Activated CD8-positive, alpha-beta memory T cell treated with anti-CD3 and anti-CD28 coated beads for 36 hours (primary cell): ENCODE results near the gene GPR162. TPM values are rescaled to one million over a fixed set of nuclear protein-coding genes. Genes with fewer than 3 reads are reported as not detected.

Experiments used
- CTCF ChIA-PET: fragments of 350-600 bp; sonication (Branson Sonifier 250); formaldehyde crosslinking; loops from one replicate; lab custom pipeline; 2021; ENCODE audit warnings: antibody characterized with exemption; lab: Charles Lee
- POLR2A ChIA-PET: fragments of 350-600 bp; sonication (Branson Sonifier 250); formaldehyde crosslinking; loops from one replicate; lab custom pipeline; 2021; ENCODE audit warnings: antibody characterized with exemption; lab: Charles Lee
- total RNA-seq, 2 experiments: library from RNA; stranded (reverse); gene quantifications; one replicate each; pipeline ENCODE4 v1.2.3, GENCODE V29; 2021

GPR162 gene
- total RNA-seq, 2 experiments from 2014 or later = 0.21 to 0.44 TPM

GRCh38 chr12:6813363-6813762, 8.3 kb upstream of the GPR162 start:
- CTCF ChIA-PET = interaction anchor here (0.9 to 3.5 kb wide), 3 partner anchors 13 to 121 kb away, joined by 3 to 13 read pairs (median 4); no protein-coding TSS in a partner anchor
- POLR2A ChIA-PET = no interaction called here

DNA sequence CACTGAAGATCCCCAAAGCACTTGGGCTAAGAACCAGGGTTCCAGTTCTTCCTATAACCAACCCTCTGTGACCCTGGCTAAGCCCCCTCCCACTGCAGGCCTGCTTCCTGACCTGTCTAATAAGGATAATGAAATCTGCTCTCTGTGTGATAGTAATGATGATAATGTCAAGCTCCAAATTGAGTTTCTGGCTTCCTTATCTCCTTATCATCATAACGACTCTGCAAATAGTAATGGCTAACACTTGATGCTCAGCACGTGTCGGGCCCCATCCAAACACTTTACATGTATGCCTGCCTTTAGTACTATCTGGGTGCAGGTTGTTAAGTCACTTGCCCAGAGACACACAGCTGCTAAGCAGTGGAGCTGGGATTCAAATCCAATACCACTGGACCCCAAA, 5.0 kb upstream of the GPR162 start:
- ChIA-PET CTCF (no interaction called here), POLR2A (no interaction called here)

DNA sequence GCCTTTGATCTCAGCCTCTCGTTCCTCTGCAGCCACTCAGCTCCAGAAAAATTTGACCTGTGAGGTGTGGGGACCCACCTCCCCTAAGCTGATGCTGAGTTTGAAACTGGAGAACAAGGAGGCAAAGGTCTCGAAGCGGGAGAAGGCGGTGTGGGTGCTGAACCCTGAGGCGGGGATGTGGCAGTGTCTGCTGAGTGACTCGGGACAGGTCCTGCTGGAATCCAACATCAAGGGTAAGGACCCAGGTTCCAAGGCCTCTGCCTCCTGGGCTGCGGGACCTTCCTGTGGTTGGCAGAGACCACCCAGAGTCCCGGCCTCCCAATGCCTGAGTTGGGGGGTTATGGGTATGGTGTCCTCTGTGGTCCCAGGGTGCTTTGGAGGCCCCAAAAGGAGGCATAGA, 4.5 kb upstream of the GPR162 start:
- ChIA-PET CTCF (no interaction called here), POLR2A (no interaction called here)

- ChIA-PET CTCF (no interaction called here), POLR2A (no interaction called here)
Observed at GRCh38 chr12:6817662-6818157, 3.9 kb upstream of the GPR162 start.

DNA sequence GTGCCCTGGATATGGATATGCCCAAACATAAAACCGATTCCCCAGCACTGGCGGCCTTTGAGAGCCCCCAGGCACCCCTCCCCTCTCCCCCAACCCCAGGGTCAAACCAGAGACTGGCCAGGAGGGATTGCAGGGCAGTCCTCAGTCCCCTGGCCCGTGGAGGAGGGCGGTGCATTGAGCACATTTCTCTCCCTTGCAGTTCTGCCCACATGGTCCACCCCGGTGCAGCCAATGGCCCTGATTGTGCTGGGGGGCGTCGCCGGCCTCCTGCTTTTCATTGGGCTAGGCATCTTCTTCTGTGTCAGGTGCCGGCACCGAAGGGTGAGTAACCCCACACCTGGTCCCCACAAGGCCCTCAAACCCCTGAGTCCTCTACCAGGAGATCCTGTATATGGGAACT, 3.4 kb upstream of the GPR162 start:
- ChIA-PET POLR2A (no interaction called here), CTCF (interaction anchor here (1.1 kb wide), 1 partner anchor 51 kb away, joined by 3 read pairs; no protein-coding TSS in a partner anchor)

DNA sequence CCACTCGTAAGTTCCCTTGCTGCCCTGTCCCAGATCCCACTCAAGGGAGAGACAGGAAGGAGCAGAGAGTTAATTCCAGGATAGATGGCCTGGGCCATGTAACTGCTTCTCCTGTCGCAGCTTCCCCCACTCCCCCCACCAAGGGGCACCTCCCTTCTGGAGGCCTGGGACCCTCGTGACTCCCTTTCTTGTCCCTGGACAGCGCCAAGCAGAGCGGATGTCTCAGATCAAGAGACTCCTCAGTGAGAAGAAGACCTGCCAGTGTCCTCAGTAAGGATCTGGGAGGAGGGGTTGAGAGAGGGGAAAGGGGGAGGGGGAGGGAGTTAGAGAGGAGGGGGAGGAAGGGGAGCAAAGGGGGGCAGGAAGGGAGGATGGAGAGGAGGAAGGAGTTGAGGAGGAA, 3.0 kb upstream of the GPR162 start:
- CTCF ChIA-PET = interaction anchor here (1.1 kb wide), 1 partner anchor 52 kb away, joined by 3 read pairs; no protein-coding TSS in a partner anchor

DNA sequence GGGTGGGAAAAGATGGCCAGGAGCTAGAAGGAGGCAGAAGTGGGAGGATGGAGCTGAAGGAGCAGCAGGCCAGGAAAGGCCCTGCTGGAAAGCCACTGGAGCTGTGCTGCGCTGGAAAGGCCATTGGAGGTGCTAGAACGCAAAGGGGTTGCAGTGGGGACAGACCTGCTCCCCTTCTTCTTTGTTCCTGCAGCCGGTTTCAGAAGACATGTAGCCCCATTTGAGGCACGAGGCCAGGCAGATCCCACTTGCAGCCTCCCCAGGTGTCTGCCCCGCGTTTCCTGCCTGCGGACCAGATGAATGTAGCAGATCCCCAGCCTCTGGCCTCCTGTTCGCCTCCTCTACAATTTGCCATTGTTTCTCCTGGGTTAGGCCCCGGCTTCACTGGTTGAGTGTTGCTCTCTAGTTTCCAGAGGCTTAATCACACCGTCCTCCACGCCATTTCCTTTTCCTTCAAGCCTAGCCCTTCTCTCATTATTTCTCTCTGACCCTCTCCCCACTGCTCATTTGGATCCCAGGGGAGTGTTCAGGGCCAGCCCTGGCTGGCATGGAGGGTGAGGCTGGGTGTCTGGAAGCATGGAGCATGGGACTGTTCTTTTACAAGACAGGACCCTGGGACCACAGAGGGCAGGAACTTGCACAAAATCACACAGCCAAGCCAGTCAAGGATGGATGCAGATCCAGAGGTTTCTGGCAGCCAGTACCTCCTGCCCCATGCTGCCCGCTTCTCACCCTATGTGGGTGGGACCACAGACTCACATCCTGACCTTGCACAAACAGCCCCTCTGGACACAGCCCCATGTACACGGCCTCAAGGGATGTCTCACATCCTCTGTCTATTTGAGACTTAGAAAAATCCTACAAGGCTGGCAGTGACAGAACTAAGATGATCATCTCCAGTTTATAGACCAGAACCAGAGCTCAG, 2.3 kb upstream of the GPR162 start:
- ChIA-PET POLR2A (no interaction called here), CTCF (interaction anchor here (0.6 to 1.3 kb wide), 3 partner anchors 35 to 289 kb away, joined by 3 read pairs; no protein-coding TSS in a partner anchor)

More for the DNA sequence above, 3.0 kb upstream of the GPR162 start:
- POLR2A ChIA-PET = no interaction called here

DNA sequence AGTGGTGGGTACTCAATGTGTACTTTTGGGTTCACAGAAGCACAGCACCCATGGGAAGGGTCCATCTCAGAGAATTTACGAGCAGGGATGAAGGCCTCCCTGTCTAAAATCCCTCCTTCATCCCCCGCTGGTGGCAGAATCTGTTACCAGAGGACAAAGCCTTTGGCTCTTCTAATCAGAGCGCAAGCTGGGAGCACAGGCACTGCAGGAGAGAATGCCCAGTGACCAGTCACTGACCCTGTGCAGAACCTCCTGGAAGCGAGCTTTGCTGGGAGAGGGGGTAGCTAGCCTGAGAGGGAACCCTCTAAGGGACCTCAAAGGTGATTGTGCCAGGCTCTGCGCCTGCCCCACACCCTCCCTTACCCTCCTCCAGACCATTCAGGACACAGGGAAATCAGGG, 1.5 kb upstream of the GPR162 start:
- ChIA-PET POLR2A (no interaction called here), CTCF (interaction anchor here (0.6 to 9.6 kb wide), 3 partner anchors 36 to 289 kb away, joined by 3 to 91 read pairs (median 3); partner anchors contain the start of gene MLF2)

DNA sequence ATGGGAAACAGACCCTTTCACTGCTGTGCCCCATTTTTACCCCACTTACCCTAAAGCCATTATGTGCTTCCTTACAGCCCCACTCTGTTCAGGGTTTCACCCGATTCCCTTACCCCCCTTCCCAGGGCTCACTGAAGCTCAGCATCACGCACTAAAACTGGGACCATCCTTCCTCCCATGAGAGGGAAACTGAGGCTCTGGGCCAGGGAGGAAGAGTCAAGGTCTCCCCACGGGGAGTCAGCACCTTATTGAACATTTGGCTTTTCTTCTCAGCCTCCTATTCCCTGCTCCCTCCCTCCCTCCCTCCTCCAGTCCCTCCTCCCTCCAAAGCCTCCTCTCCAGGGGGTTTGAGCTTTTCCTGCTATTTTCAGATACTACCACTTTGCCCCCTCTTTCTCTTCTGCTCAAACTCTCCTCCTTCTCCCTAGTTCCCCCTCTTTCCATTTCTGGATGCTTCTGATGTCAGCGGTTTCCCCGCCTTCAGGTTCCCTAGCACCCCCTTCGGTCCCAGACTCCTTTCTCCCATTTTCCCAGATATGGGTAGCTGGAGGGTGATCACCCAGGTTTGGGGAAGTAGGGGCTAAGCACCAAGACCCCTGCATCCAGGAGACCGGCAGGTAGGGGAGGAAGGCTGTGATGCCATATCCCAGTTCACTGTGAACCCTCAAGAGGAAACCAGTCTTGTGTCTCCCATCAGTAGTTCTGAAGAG, 960 bp downstream of the GPR162 start:
- CTCF ChIA-PET = interaction anchor here (0.6 to 9.6 kb wide), 5 partner anchors 14 to 69 kb away, joined by 3 to 91 read pairs (median 5); partner anchors contain the start of gene MLF2
- POLR2A ChIA-PET = no interaction called here

DNA sequence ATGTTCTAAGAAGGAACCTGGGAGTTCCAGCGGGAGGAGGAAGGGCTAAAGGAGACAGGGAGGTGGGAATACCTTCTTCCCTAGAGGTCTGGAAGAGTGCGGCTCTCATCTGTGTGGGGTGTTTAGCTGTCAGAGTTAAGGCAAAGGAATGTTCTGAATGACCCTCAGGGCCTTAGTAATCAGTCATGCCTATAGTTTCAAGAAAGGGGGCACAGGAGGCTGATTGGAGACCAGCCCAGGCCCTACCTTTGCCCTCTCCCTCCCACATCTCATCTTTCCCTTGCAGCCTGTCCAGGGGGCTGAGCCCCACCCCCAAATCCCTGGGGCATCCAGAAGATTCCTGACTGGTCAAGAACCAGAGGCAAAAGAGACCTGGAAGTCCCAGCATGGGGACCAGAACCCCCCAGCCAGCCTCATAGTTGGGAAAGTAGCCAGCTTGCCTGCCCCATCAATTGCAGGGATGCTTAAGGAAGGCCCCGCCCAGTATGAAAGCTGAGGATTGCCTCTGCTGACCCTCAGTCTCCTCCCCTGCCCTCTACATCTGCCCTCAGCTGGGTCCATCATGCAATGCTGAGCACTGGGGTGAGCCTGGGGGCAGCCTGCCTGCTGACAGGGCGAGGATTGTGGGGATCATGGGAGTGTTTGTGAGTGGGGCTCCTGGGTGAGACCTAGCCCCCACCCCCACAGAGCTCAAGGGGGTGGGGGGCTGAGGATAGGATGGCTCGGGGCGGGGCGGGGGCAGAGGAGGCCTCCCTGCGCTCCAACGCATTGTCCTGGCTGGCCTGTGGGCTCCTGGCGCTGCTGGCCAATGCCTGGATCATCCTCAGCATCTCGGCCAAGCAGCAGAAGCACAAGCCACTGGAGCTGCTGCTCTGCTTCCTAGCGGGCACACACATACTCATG, 1.8 kb downstream of the GPR162 start:
- ChIA-PET POLR2A (no interaction called here), CTCF (interaction anchor here (1.6 to 9.6 kb wide), 6 partner anchors 12 to 70 kb away, joined by 4 to 91 read pairs (median 10); partner anchors contain the start of gene MLF2)

DNA sequence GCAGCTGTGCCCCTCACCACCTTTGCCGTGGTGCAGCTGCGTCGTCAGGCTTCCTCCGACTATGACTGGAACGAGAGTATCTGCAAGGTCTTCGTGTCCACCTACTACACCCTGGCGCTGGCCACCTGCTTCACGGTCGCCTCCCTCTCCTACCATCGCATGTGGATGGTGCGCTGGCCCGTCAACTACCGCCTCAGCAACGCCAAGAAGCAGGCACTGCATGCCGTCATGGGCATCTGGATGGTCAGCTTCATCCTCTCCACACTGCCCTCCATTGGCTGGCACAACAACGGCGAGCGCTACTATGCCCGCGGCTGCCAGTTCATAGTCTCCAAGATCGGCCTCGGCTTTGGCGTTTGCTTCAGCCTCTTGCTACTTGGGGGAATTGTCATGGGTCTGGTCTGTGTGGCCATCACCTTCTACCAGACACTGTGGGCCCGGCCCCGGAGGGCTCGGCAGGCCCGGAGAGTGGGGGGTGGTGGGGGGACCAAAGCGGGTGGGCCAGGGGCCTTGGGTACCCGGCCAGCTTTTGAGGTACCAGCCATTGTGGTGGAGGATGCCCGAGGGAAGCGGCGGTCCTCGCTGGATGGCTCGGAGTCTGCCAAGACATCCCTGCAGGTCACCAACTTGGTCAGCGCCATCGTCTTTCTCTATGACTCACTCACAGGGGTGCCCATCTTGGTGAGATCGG, 2.6 kb downstream of the GPR162 start:
- CTCF ChIA-PET = interaction anchor here (1.0 to 9.6 kb wide), 13 partner anchors 11 to 114 kb away, joined by 3 to 91 read pairs (median 7); partner anchors contain the start of genes CDCA3, GNB3 and MLF2
- POLR2A ChIA-PET = no interaction called here

DNA sequence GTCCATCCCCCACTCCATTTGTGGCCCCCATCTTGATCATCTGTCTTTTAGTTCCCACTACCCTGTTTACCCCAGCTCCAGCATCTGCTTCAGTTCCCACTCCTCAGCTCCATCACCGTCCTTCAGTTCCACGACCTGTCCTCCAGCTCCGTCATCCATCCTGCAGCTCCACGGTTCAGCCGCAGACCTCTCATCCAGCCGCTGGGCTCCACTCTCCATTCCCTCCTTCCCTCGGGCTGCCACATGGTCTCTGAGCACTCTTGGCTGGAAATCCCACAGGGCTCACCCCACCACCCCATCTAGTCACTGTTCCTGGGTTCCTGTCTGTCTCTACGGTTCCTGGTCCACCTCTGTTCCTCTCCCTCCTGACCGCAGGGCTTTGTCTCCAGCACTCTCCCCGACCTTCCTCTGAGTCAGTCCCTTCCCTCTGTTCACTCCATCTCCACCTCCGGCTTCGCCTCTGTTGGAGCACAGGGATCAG, 3.3 kb downstream of the GPR162 start:
- ChIA-PET CTCF (interaction anchor here (0.6 to 9.6 kb wide), 24 partner anchors 10 to 181 kb away, joined by 3 to 91 read pairs (median 4); partner anchors contain the start of genes CD4, CDCA3, COPS7A and GNB3), POLR2A (no interaction called here)

DNA sequence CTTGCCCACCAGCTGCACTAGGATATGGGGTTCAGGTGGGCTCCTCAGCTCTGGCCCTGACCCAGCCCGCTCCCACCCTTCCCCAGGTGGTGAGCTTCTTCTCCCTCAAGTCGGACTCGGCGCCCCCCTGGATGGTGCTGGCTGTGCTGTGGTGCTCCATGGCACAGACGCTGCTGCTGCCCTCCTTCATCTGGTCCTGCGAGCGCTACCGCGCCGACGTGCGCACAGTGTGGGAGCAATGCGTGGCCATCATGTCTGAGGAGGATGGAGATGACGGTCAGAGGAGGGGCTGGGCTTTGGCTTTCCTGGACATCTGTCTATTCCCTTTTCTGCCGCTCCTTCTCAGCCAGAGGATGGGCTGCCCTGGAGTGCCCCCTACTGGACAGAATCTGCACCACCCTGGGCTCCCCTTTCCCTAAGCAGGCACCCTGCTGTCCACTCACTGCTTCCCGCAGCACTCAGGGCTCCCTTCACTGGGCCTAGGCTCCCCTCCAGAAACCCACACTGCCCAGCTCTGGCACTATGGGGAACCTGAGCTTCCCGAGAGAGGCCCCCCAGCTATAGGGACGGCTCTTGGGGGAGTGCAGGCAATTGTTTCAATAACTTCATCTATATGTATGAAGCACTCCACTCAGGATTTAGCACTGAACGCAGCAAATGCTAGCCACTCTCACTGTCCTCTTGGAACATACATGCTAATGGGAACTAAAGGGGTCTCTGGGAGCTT, 3.9 kb downstream of the GPR162 start:
- ChIA-PET CTCF (interaction anchor here (0.6 to 9.6 kb wide), 34 partner anchors 10 to 207 kb away, joined by 3 to 91 read pairs (median 4); partner anchors contain the start of genes CD4, CDCA3, COPS7A and GNB3), POLR2A (no interaction called here)

DNA sequence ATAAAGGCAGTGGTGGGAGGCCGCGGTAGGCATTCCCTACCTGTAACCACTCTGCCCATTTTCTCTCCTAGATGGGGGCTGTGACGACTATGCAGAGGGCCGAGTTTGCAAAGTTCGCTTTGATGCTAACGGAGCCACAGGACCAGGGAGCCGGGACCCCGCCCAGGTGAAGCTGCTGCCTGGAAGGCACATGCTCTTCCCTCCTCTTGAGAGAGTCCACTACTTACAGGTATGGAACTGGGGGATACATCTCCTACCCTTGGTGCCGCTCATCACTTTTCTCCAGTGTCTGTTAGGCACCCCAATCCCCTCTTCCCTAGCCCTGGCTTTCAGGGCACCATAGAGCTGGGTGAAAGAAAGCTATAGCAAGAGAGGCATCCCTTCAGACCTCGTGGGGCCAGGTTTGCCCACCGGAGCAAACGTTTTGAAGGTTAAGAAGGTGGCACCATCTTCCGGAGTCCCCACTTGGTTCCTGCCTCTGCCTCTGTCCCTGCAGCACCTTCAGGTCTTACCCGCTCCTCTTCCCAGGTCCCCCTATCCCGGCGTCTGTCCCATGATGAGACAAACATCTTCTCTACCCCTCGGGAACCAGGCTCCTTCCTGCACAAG, 4.6 kb downstream of the GPR162 start:
- ChIA-PET POLR2A (interaction anchor here (0.7 kb wide), 1 partner anchor 60 kb away, joined by 3 read pairs; no protein-coding TSS in a partner anchor), CTCF (interaction anchor here (0.8 to 9.6 kb wide), 24 partner anchors 9 to 207 kb away, joined by 3 to 91 read pairs (median 4); partner anchors contain the start of genes CD4, COPS7A, MLF2 and PTMS)

- CTCF ChIA-PET = interaction anchor here (0.6 to 9.6 kb wide), 10 partner anchors 8 to 237 kb away, joined by 3 to 91 read pairs (median 6); partner anchors contain the start of genes COPS7A and MLF2
- POLR2A ChIA-PET = interaction anchor here (0.7 kb wide), 1 partner anchor 60 kb away, joined by 3 read pairs; no protein-coding TSS in a partner anchor
Observed at GRCh38 chr12:6826734-6827436, 5.3 kb downstream of the GPR162 start.
